ENCODE data around the gene MICAL3. TPM values are rescaled to one million over a fixed set of nuclear protein-coding genes. Genes with fewer than 3 reads are reported as not detected.

The MICAL3 gene
- total and polyA plus RNA-seq, 9 of the 15 experiments (the other 6 are each of a cell fraction or from before 2014, with no cell fraction given): 0.53 to 32.1 (median 12.3) TPM

- DNase-seq (ENCODE audit: extremely low read depth in 1 of 4, low spot score in 3 of 4) (no peak), FAIRE-seq (no peak), ATAC-seq (no peak)
- Histone ChIP-seq H3K36me3 (ENCODE audit: control insufficient read depth, insufficient read depth, low read length) (peaks cover 7% of the 10 kb centered on the region; the same call in 1 of the 3 replicates), H2AFZ (ENCODE audit: low read depth, low read length) (no peak overlapping the region), H3K27ac (ENCODE audit: extremely low read depth, low read depth, low read length) (no peak overlapping the region), H3K27me3 (ENCODE audit: control insufficient read depth in 2 of 2, insufficient read depth in 2 of 2, low read length in 2 of 2) (no peaks in the 10 kb centered on the region), H3K9ac (ENCODE audit: insufficient read depth in 1 of 2, low read depth in 2 of 2, low read length in 2 of 2) (no peak overlapping the region), H4K20me1 (replicated peaks; ENCODE audit: control insufficient read depth, insufficient read depth, low read length) (peaks cover 18% of the 10 kb centered on the region), H3K9me3 (replicated peaks; ENCODE audit: control insufficient read depth, insufficient read depth, low read depth, low read length) (no peaks in the 10 kb centered on the region), H3K4me3 (no peak overlapping the region), H3K4me1 (replicated peaks in 1 of 2; ENCODE audit: control insufficient read depth in 2 of 2, insufficient read depth in 2 of 2, low read length in 2 of 2) (peaks cover 0 to 16% of the 10 kb centered on the region in 2 experiments; a peak in 2 of 5 replicates), H3K4me2 (ENCODE audit: insufficient read depth, low read length) (no peak overlapping the region), H3K9me1 (ENCODE audit: control insufficient read depth, insufficient read depth, low read length) (no peaks in the 10 kb centered on the region), H3K79me2 (ENCODE audit: control insufficient read depth, insufficient read depth, low read length) (no peaks in the 10 kb centered on the region)
- intact Hi-C loops (cut with micrococcal nuclease) (no loop called here), in situ Hi-C loops (cut with MboI) (no loop called here)
- 69% methylated on average over 8 of the region's 8 CpGs for WGBS (ENCODE audit: insufficient coverage, low coverage, missing lambda C conversion rate)
- CTCF ChIA-PET (ENCODE audit: low intra/inter-chr PET ratio): no interaction called here
- TF ChIP-seq HNRNPLL (IDR thresholded peaks at IDR 0.05; ENCODE audit: low read depth, low read length, poor library complexity, severe bottlenecking) (no peak), DNMT1 (IDR thresholded peaks at IDR 0.05) (no peak), ZNF165 (CRISPR knock-in tag; IDR thresholded peaks at IDR 0.05; ENCODE audit: borderline replicate concordance) (no peak), ZNF431 (CRISPR knock-in tag; IDR thresholded peaks at IDR 0.05) (no peak), ZNF695 (CRISPR knock-in tag; IDR thresholded peaks at IDR 0.05) (no peak), GMEB1 (CRISPR knock-in tag; IDR thresholded peaks at IDR 0.05) (no peak), KLF10 (CRISPR knock-in tag; IDR thresholded peaks at IDR 0.05) (no peak), ZNF324 (CRISPR knock-in tag; IDR thresholded peaks at IDR 0.05) (no peak)
- no TSS peak for BruUV-seq (replicated peaks)
- POLR2A ChIA-PET: interaction anchor here (0.6 to 1.1 kb wide), 5 partner anchors 12 to 312 kb away, joined by 3 to 5 read pairs (median 4); no protein-coding TSS in a partner anchor
Measured at GRCh38 chr22:17845327-17845726, 179.0 kb downstream of the MICAL3 start.

Measured in K562 (cell line).